ENCODE data around the gene PPP1R27.

Gene PPP1R27

GRCh38 chr17:81867991-81868673 is 33.3 kb upstream of the PPP1R27 start:
- peak overlapping the region; percentile 26 for H3K9ac ChIP-seq (ENCODE audit: low read depth, low read length)
- no peak overlapping the region for H3K4me3 ChIP-seq (ENCODE audit: low read depth, low read length)
- H3K36me3 ChIP-seq (ENCODE audit: control insufficient read depth, insufficient read depth, low read length), result peaks cover 32% of the 10 kb centered on the region
- no peaks in the 10 kb centered on the region for H3K9me3 ChIP-seq (ENCODE audit: control insufficient read depth, insufficient read depth, low read length)
- H3K27me3 ChIP-seq (ENCODE audit: control insufficient read depth, insufficient read depth, low read length), result no peaks in the 10 kb centered on the region
- H3K4me1 ChIP-seq (ENCODE audit: control insufficient read depth, insufficient read depth, low read length), result no peaks in the 10 kb centered on the region

GRCh38 chr17:81867170-81867990 is 32.5 kb upstream of the PPP1R27 start:
- H3K9ac ChIP-seq (ENCODE audit: low read depth, low read length), result peak overlapping the region; percentile 54
- no peaks in the 10 kb centered on the region for H3K9me3 ChIP-seq (ENCODE audit: control insufficient read depth, insufficient read depth, low read length)
- H3K36me3 ChIP-seq (ENCODE audit: control insufficient read depth, insufficient read depth, low read length), result peaks cover 34% of the 10 kb centered on the region
- no peaks in the 10 kb centered on the region for H3K27me3 ChIP-seq (ENCODE audit: control insufficient read depth, insufficient read depth, low read length)
- H3K4me1 ChIP-seq (ENCODE audit: control insufficient read depth, insufficient read depth, low read length), result no peaks in the 10 kb centered on the region
- no peak overlapping the region for H3K4me3 ChIP-seq (ENCODE audit: low read depth, low read length)

GRCh38 chr17:81866440-81867169 is 31.8 kb upstream of the PPP1R27 start:
- Histone ChIP-seq H3K36me3 (ENCODE audit: control insufficient read depth, insufficient read depth, low read length) (peaks cover 34% of the 10 kb centered on the region), H3K9ac (ENCODE audit: low read depth, low read length) (peak overlapping the region; percentile 54), H3K4me3 (ENCODE audit: low read depth, low read length) (no peak overlapping the region), H3K9me3 (ENCODE audit: control insufficient read depth, insufficient read depth, low read length) (no peaks in the 10 kb centered on the region), H3K27me3 (ENCODE audit: control insufficient read depth, insufficient read depth, low read length) (no peaks in the 10 kb centered on the region), H3K4me1 (ENCODE audit: control insufficient read depth, insufficient read depth, low read length) (no peaks in the 10 kb centered on the region)

GRCh38 chr17:81865733-81866439 is 31.0 kb upstream of the PPP1R27 start:
- no peak overlapping the region for H3K4me3 ChIP-seq (ENCODE audit: low read depth, low read length)
- H3K36me3 ChIP-seq (ENCODE audit: control insufficient read depth, insufficient read depth, low read length), result peaks cover 34% of the 10 kb centered on the region
- H3K9me3 ChIP-seq (ENCODE audit: control insufficient read depth, insufficient read depth, low read length), result no peaks in the 10 kb centered on the region
- no peaks in the 10 kb centered on the region for H3K4me1 ChIP-seq (ENCODE audit: control insufficient read depth, insufficient read depth, low read length)
- no peak overlapping the region for H3K9ac ChIP-seq (ENCODE audit: low read depth, low read length)
- H3K27me3 ChIP-seq (ENCODE audit: control insufficient read depth, insufficient read depth, low read length), result no peaks in the 10 kb centered on the region

- Histone ChIP-seq H3K27me3 (ENCODE audit: control insufficient read depth, insufficient read depth, low read length) (no peaks in the 10 kb centered on the region), H3K9ac (ENCODE audit: low read depth, low read length) (no peak overlapping the region), H3K9me3 (ENCODE audit: control insufficient read depth, insufficient read depth, low read length) (no peaks in the 10 kb centered on the region), H3K36me3 (ENCODE audit: control insufficient read depth, insufficient read depth, low read length) (peaks cover 34% of the 10 kb centered on the region), H3K4me1 (ENCODE audit: control insufficient read depth, insufficient read depth, low read length) (no peaks in the 10 kb centered on the region), H3K4me3 (ENCODE audit: low read depth, low read length) (no peak overlapping the region)
Measured at GRCh38 chr17:81865358-81865732, 30.5 kb upstream of the PPP1R27 start.

GRCh38 chr17:81863833-81864768 is 29.3 kb upstream of the PPP1R27 start:
- Histone ChIP-seq H3K9me3 (ENCODE audit: control insufficient read depth, insufficient read depth, low read length) (no peaks in the 10 kb centered on the region), H3K27me3 (ENCODE audit: control insufficient read depth, insufficient read depth, low read length) (no peaks in the 10 kb centered on the region), H3K9ac (ENCODE audit: low read depth, low read length) (no peak overlapping the region), H3K36me3 (ENCODE audit: control insufficient read depth, insufficient read depth, low read length) (peaks cover 35% of the 10 kb centered on the region), H3K4me3 (ENCODE audit: low read depth, low read length) (no peak overlapping the region), H3K4me1 (ENCODE audit: control insufficient read depth, insufficient read depth, low read length) (peaks cover 5% of the 10 kb centered on the region)

- Histone ChIP-seq H3K4me1 (ENCODE audit: control insufficient read depth, insufficient read depth, low read length) (peaks cover 5% of the 10 kb centered on the region), H3K9ac (ENCODE audit: low read depth, low read length) (no peak overlapping the region), H3K4me3 (ENCODE audit: low read depth, low read length) (peak overlapping the region; percentile 15), H3K36me3 (ENCODE audit: control insufficient read depth, insufficient read depth, low read length) (peaks cover 37% of the 10 kb centered on the region), H3K9me3 (ENCODE audit: control insufficient read depth, insufficient read depth, low read length) (no peaks in the 10 kb centered on the region), H3K27me3 (ENCODE audit: control insufficient read depth, insufficient read depth, low read length) (no peaks in the 10 kb centered on the region)
Measured at GRCh38 chr17:81863123-81863675, 28.3 kb upstream of the PPP1R27 start.

GRCh38 chr17:81860756-81861568 is 26.1 kb upstream of the PPP1R27 start:
- Histone ChIP-seq H3K36me3 (ENCODE audit: control insufficient read depth, insufficient read depth, low read length) (peaks cover 37% of the 10 kb centered on the region), H3K27me3 (ENCODE audit: control insufficient read depth, insufficient read depth, low read length) (no peaks in the 10 kb centered on the region), H3K9ac (ENCODE audit: low read depth, low read length) (peak overlapping the region; percentile 97), H3K4me1 (ENCODE audit: control insufficient read depth, insufficient read depth, low read length) (peaks cover 5% of the 10 kb centered on the region), H3K9me3 (ENCODE audit: control insufficient read depth, insufficient read depth, low read length) (no peaks in the 10 kb centered on the region), H3K4me3 (ENCODE audit: low read depth, low read length) (peak overlapping the region; percentile 88)

GRCh38 chr17:81859906-81860755 is 25.3 kb upstream of the PPP1R27 start, which contains the start of gene P4HB:
TSS of gene P4HB (minus strand) at chr17:81860535. CDS start at chr17:81860471, 64 bp downstream.
- Histone ChIP-seq H3K9ac (ENCODE audit: low read depth, low read length) (peak within 1 kb of the TSS; percentile 97), H3K36me3 (ENCODE audit: control insufficient read depth, insufficient read depth, low read length) (peaks cover 38% of the 10 kb centered on the region), H3K27me3 (ENCODE audit: control insufficient read depth, insufficient read depth, low read length) (no peaks in the 10 kb centered on the region), H3K4me1 (ENCODE audit: control insufficient read depth, insufficient read depth, low read length) (peaks cover 5% of the 10 kb centered on the region), H3K4me3 (ENCODE audit: low read depth, low read length) (peak within 1 kb of the TSS; percentile 88), H3K9me3 (ENCODE audit: control insufficient read depth, insufficient read depth, low read length) (no peaks in the 10 kb centered on the region)

Data from iPS-15b (cell line).